GM23248 (cell line): ENCODE data around the gene PPP2R5C. TPM values are rescaled to one million over a fixed set of nuclear protein-coding genes. Genes with fewer than 3 reads are reported as not detected.

ENCODE experiments used
- DNase-seq: peaks from one replicate; pipeline ENCODE4 v3.0.0-alpha.2; 2015
- H2AFZ ChIP-seq: fragments of 200-600 bp; sonication (generic); 2 replicates; pipeline ENCODE4 v1.6.1; 2016; ENCODE audit warnings: antibody characterized with exemption
- H3F3A ChIP-seq: fragments of 200-600 bp; sonication (generic); 2 replicates; pipeline ENCODE4 v1.6.1; 2016; ENCODE audit warnings: mild to moderate bottlenecking, antibody characterized with exemption, mixed run types; ENCODE audit not compliant: insufficient read depth
- H3K27ac ChIP-seq: fragments of 200-600 bp; sonication (generic); 2 replicates; pipeline ENCODE4 v1.5.1; 2016; ENCODE audit warnings: mild to moderate bottlenecking
- H3K27me3 ChIP-seq: fragments of 200-600 bp; sonication (generic); replicated peaks from 2 replicates; pipeline ENCODE4 v1.6.1; 2016; ENCODE audit warnings: mild to moderate bottlenecking; ENCODE audit not compliant: insufficient read depth
- H3K36me3 ChIP-seq: fragments of 200-600 bp; sonication (generic); 2 replicates; pipeline ENCODE4 v1.6.1; 2016; ENCODE audit warnings: low read depth, mild to moderate bottlenecking
- H3K4me1 ChIP-seq: fragments of 200-600 bp; sonication (generic); 2 replicates; pipeline ENCODE4 v1.6.1; 2016; ENCODE audit warnings: mild to moderate bottlenecking; ENCODE audit not compliant: insufficient read depth
- H3K4me2 ChIP-seq: fragments of 200-600 bp; sonication (generic); one replicate; pipeline ENCODE4 v1.6.1; 2016; ENCODE audit warnings: mild to moderate bottlenecking; ENCODE audit not compliant: unreplicated experiment
- H3K4me3 ChIP-seq: fragments of 200-600 bp; sonication (generic); 2 replicates; pipeline ENCODE4 v1.5.1; 2016; ENCODE audit warnings: mild to moderate bottlenecking
- H3K79me2 ChIP-seq: fragments of 200-600 bp; sonication (generic); 2 replicates; pipeline ENCODE4 v1.6.1; 2016; ENCODE audit warnings: mild to moderate bottlenecking; ENCODE audit not compliant: insufficient read depth
- H3K9ac ChIP-seq: fragments of 200-600 bp; sonication (generic); 2 replicates; pipeline ENCODE4 v1.6.1; 2016; ENCODE audit warnings: mild to moderate bottlenecking
- H3K9me2 ChIP-seq: fragments of 200-600 bp; sonication (generic); 2 replicates; pipeline ENCODE4 v1.6.1; 2016; ENCODE audit warnings: mixed run types, mild to moderate bottlenecking, moderate library complexity; ENCODE audit not compliant: insufficient read depth
- H3K9me3 ChIP-seq: fragments of 200-600 bp; sonication (generic); one replicate; pipeline ENCODE4 v1.6.1; 2017; ENCODE audit warnings: low read depth
- H4K20me1 ChIP-seq: fragments of 200-600 bp; sonication (generic); 2 replicates; pipeline ENCODE4 v1.6.0; 2016; ENCODE audit not compliant: insufficient read depth
- EZH2 ChIP-seq: fragments of 200-600 bp; sonication (generic); IDR thresholded peaks from 2 replicates; pipeline ENCODE4 v1.6.1; 2018; ENCODE audit warnings: antibody characterized with exemption, mild to moderate bottlenecking; ENCODE audit not compliant: insufficient read depth, poor library complexity, severe bottlenecking
- EZH2phosphoT487 ChIP-seq: fragments of 200-600 bp; sonication (generic); IDR thresholded peaks from 2 replicates; pipeline ENCODE4 v1.6.1; 2018; ENCODE audit warnings: antibody characterized with exemption, moderate library complexity, mild to moderate bottlenecking, low read depth; ENCODE audit not compliant: insufficient read depth
- WGBS, 2 experiments: methylation state at CpG; one replicate each; pipeline ENCODE4 v1.1.6; 2015 to 2017; ENCODE audit warnings: low lambda C conversion rate in 2 of 2, low coverage in 1 of 2; ENCODE audit errors: missing lambda C conversion rate in 2 of 2; 5-methylcytosine and 5-hydroxymethylcytosine counted together
- in situ Hi-C: fragments of 300-500 bp; cut with MboI; formaldehyde crosslinking; loops from 2 replicates; pipeline ENCODE4 v1.15.0; 2020
- polyA plus RNA-seq: library from polyadenylated mRNA; unstranded; fragments of >200 nt; fragmentation: Nextera tagmentation; extraction: Ambion mirVana; gene quantifications from 2 replicates; pipeline ENCODE4 v1.2.1, GENCODE V29; 2016
- total RNA-seq: library from RNA; depleted of rRNA; stranded (reverse); fragments of >200 nt; shearing (Covaris generic); gene quantifications from 2 replicates; pipeline ENCODE4 v1.2.3, GENCODE V29; 2014

PPP2R5C gene
- total and polyA plus RNA-seq, 2 experiments from 2014 or later, result 76.3 to 77.9 TPM

DNA sequence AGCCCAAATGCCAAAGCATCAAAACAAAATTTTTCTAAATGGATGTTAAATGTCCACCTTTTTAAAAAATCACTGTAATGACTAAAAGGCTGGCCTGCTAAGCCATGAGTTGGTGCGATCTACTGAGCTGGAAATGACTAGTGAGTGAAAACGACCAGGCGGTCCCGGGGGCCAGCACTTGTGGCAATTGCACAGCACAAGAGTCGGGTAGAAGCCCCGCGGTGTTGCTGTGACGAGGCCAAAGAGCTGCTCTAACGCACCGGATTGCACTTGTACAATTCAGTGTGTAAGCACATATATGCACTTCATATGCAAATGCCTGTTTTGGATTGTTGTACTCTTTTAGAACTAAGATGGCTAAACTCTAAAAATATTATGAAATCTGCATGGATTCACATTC is 138.7 kb downstream of the PPP2R5C start:
- Histone ChIP-seq H3K9me2 (no peaks in the 10 kb centered on the region), H3K4me2 (no peak overlapping the region), H3K36me3 (peaks cover 50% of the 10 kb centered on the region), H3K9ac (no peak overlapping the region), H3K9me3 (no peaks in the 10 kb centered on the region), H2AFZ (no peak overlapping the region), H3F3A (no peaks in the 10 kb centered on the region), H3K4me3 (no peak overlapping the region), H4K20me1 (no peaks in the 10 kb centered on the region), H3K4me1 (no peaks in the 10 kb centered on the region), H3K27ac (no peak overlapping the region), H3K27me3 (no peaks in the 10 kb centered on the region), H3K79me2 (no peaks in the 10 kb centered on the region)
- TF ChIP-seq EZH2phosphoT487 (no peak), EZH2 (no peak)
- in situ Hi-C loops, result no loop called here
- 94 to 95% methylated on average over 10 of the region's 10 CpGs for WGBS, 2 experiments
- DNase-seq, result no peak

DNA sequence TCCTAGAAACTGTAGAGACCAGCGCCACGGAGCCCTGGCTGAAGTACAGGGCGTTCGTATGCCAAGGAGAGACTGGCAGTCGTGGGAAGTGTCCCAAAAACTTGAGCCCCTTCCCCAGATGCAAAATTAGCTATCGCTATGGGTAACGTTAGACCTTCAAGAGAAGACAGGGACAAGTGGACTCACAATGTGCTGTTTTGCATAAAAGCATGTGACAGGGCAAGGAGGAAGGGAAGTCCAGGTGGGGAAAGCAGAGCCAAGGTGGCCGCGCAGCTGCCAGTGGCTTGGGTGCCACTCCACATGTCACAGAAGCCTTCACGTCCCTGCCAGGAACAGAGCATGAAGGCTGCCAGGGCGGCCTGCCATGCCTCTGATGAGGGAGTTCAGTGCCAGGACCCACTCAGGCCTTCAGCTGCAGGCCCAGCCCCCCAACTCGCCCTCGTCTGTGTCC is 141.6 kb downstream of the PPP2R5C start:
- Histone ChIP-seq H3K9me3 (no peaks in the 10 kb centered on the region), H3K4me2 (no peak overlapping the region), H3K36me3 (peaks cover 43% of the 10 kb centered on the region; the same call in 1 of the 2 replicates), H3K27ac (no peak overlapping the region), H3K27me3 (no peaks in the 10 kb centered on the region), H3K9ac (no peak overlapping the region), H3K4me3 (no peak overlapping the region), H3K4me1 (no peaks in the 10 kb centered on the region), H2AFZ (no peak overlapping the region), H3F3A (no peaks in the 10 kb centered on the region), H3K79me2 (no peaks in the 10 kb centered on the region), H3K9me2 (no peaks in the 10 kb centered on the region), H4K20me1 (no peaks in the 10 kb centered on the region)
- WGBS, 2 experiments, result 88 to 90% methylated on average over 13 of the region's 13 CpGs
- TF ChIP-seq EZH2phosphoT487 (no peak), EZH2 (no peak)
- no peak for DNase-seq
- in situ Hi-C loops, result no loop called here

DNA sequence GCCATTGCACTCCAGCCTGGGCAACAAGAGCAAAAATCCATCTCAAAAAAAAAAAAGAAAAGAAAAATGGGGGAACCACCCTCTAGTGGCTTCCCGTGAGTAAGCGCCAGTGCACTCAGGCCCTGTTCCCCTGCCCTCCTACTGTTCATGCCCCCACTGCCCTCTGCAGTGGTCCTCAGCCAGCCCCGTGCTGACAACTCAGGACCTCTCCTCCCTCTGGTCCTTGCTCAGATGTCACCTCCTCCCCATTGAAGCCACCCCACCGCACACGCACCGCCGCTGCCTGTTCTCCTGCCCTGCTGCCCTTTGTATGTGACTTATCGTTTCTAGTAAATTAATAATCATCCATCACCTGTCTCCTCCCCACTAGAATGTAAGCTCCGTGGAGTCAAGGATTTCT is 144.1 kb downstream of the PPP2R5C start:
- TF ChIP-seq EZH2phosphoT487, result no peak
- no peak for TF ChIP-seq EZH2
- Histone ChIP-seq H3K9me2 (no peaks in the 10 kb centered on the region), H3K27me3 (no peaks in the 10 kb centered on the region), H2AFZ (no peak overlapping the region), H3K79me2 (no peaks in the 10 kb centered on the region), H4K20me1 (no peaks in the 10 kb centered on the region), H3K36me3 (peaks cover 45% of the 10 kb centered on the region; the same call in 1 of the 2 replicates), H3K9ac (no peak overlapping the region), H3K4me2 (no peak overlapping the region), H3K4me1 (no peaks in the 10 kb centered on the region), H3F3A (no peaks in the 10 kb centered on the region), H3K9me3 (no peaks in the 10 kb centered on the region), H3K27ac (no peak overlapping the region), H3K4me3 (no peak overlapping the region)
- DNase-seq, result no peak
- WGBS, 2 experiments, result 78% methylated on average over 9 of the region's 9 CpGs
- in situ Hi-C loops, result no loop called here

DNA sequence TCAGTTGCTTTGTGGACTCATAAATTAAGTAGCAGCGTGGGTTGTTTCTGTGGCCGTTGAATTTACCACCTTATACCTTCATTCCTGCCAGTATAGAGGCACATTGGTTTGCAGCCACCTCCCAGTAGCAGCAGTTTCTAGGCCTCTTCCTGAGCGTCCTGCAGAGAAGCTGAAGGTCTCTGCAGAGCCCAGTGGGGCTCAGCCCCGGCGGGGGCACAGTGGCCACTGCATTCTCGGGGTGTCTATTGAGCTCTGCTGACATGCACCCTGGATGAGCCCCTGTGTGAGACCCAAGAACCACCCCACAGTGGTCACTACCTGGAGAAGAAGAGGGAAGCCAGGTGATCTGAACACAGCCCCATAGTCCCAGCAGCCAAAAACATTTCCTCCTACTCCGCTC is 145.1 kb downstream of the PPP2R5C start:
- no peak for DNase-seq
- H3K4me1 ChIP-seq, result no peaks in the 10 kb centered on the region

DNA sequence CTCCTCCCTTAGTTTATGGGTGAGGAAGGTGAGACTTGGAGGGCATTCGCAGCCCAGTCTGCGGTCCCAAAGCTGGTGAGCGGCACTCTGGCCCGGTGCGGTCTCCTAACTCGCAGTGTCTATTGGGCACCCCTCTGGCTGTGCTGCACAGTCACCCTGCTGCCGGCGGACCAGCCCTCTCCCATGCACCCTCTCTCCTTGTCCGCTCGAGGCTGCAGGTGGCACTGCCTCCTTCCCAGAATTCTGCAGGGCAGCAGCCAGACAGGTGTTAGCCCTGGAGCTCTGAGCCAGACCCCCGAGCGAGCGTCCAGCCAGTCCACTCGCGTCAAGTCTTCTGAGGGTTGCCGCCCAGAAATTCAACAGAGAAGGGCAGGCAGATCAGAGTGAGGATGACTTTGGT is 146.1 kb downstream of the PPP2R5C start:
- H3K36me3 ChIP-seq, result peaks cover 30% of the 10 kb centered on the region; the same call in 1 of the 2 replicates
- WGBS, 2 experiments, result 94% methylated on average over 16 of the region's 16 CpGs
- H3F3A ChIP-seq, result no peaks in the 10 kb centered on the region
- H3K27ac ChIP-seq, result no peak overlapping the region
- no peak overlapping the region for H2AFZ ChIP-seq
- H3K4me2 ChIP-seq, result no peak overlapping the region
- no peaks in the 10 kb centered on the region for H3K27me3 ChIP-seq
- no peaks in the 10 kb centered on the region for H3K9me2 ChIP-seq
- in situ Hi-C loops, result no loop called here
- H3K4me1 ChIP-seq, result no peaks in the 10 kb centered on the region
- H3K9ac ChIP-seq, result no peak overlapping the region
- DNase-seq, result no peak
- H3K4me3 ChIP-seq, result no peak overlapping the region
- no peaks in the 10 kb centered on the region for H3K9me3 ChIP-seq
- no peaks in the 10 kb centered on the region for H3K79me2 ChIP-seq
- H4K20me1 ChIP-seq, result no peaks in the 10 kb centered on the region
- TF ChIP-seq EZH2phosphoT487 (no peak), EZH2 (no peak)

More for the DNA sequence above, 145.1 kb downstream of the PPP2R5C start:
- H3K9me2 ChIP-seq, result no peaks in the 10 kb centered on the region
- in situ Hi-C loops, result no loop called here
- no peak overlapping the region for H3K4me2 ChIP-seq
- H3K9ac ChIP-seq, result no peak overlapping the region
- H4K20me1 ChIP-seq, result no peaks in the 10 kb centered on the region
- no peaks in the 10 kb centered on the region for H3K9me3 ChIP-seq
- no peak overlapping the region for H3K27ac ChIP-seq
- peaks cover 40% of the 10 kb centered on the region; the same call in 1 of the 2 replicates for H3K36me3 ChIP-seq
- WGBS, 2 experiments, result 99 to 100% methylated on average over 7 of the region's 7 CpGs
- no peaks in the 10 kb centered on the region for H3K79me2 ChIP-seq
- H3F3A ChIP-seq, result no peaks in the 10 kb centered on the region
- TF ChIP-seq EZH2 (no peak), EZH2phosphoT487 (no peak)
- H3K4me3 ChIP-seq, result no peak overlapping the region
- no peak overlapping the region for H2AFZ ChIP-seq
- no peaks in the 10 kb centered on the region for H3K27me3 ChIP-seq
